Vagina (tissue), 2 donors: Measurements from ENCODE around the gene RIOK2. TPM values are rescaled to one million over a fixed set of nuclear protein-coding genes. Genes with fewer than 3 reads are reported as not detected.

ENCODE experiments used
- DNase-seq, 2 donors: peaks; one replicate each; pipeline ENCODE4 v3.0.0-alpha.2; 2017; ENCODE audit errors: extremely low spot score in 2 of 2
- H3K27ac ChIP-seq: fragments of 200-600 bp; sonication (generic); one replicate; pipeline ENCODE4 v1.5.1; 2019
- H3K27me3 ChIP-seq: fragments of 200-600 bp; sonication (generic); one replicate; pipeline ENCODE4 v1.5.1; 2019
- H3K36me3 ChIP-seq, 2 donors: fragments of 200-600 bp; sonication (generic); one replicate each; pipeline ENCODE4 v1.5.1; 2017 to 2019
- H3K4me1 ChIP-seq: fragments of 200-600 bp; sonication (generic); one replicate; pipeline ENCODE4 v1.5.1; 2019
- H3K4me3 ChIP-seq, 2 donors: fragments of 200-600 bp; sonication (generic); 1 replicate in 1 of 2; 2 replicates in 1 of 2; pipeline ENCODE4 v1.5.1; 2016 to 2019
- H3K9me3 ChIP-seq: fragments of 200-600 bp; sonication (generic); one replicate; pipeline ENCODE4 v1.5.1; 2019
- CTCF ChIP-seq, 3 experiments: fragments of 450-650 bp in 2 of 3; fragments of 200-600 bp in 1 of 3; sonication (generic) in 1 of 3; IDR thresholded peaks; one replicate each; pipeline ENCODE4 v1.5.1; 2017 to 2019; ENCODE audit warnings: antibody characterized with exemption in 3 of 3, mild to moderate bottlenecking in 2 of 3, moderate library complexity in 2 of 3
- POLR2A ChIP-seq, 2 donors: fragments of 450-650 bp; IDR thresholded peaks; one replicate each; pipeline ENCODE4 v1.6.1; 2017; ENCODE audit warnings: antibody characterized with exemption in 2 of 2, mild to moderate bottlenecking in 2 of 2, moderate library complexity in 2 of 2
- POLR2AphosphoS5 ChIP-seq, 2 donors: sonication (generic); formaldehyde crosslinking; IDR thresholded peaks; one replicate each; pipeline ENCODE4 v1.9.0; 2017; ENCODE audit warnings: antibody characterized with exemption in 2 of 2, mild to moderate bottlenecking in 2 of 2, low read depth in 1 of 2; ENCODE audit not compliant: insufficient read depth in 1 of 2
- intact Hi-C: fragments of 100-400 bp; cut with DNase I; formaldehyde crosslinking; loops from one replicate; pipeline ENCODE4 v1.15.1; 2023
- total RNA-seq: library from RNA; depleted of rRNA; stranded (reverse); fragments of >200 nt; gene quantifications from one replicate; pipeline ENCODE4 v1.2.3, GENCODE V29; 2016

The RIOK2 gene
- total RNA-seq, 1 donor from 2014 or later = 18.7 TPM

DNA sequence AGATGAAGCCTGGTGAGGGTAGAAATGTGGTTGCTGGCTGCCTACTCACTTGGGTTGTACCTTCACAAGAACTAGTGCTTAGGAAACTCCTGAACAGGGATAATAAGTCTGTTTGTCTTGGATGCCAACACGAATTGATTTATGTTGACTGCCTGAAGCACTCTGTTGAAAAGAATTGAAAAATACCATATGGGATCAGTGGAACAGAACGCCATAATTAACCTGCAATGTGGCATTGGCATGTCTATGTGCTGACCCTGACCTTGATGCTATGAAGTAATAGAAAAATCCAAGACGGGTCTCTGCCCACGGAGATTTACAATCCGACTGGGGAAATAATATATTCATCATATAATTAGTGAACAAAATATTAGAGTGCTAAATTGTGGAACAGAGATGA lies 51.1 kb downstream of the RIOK2 start:
- no peak for DNase-seq
- H3K4me1 ChIP-seq = no peaks in the 10 kb centered on the region
- H3K9me3 ChIP-seq = no peaks in the 10 kb centered on the region
- H3K4me3 ChIP-seq = no peak overlapping the region
- H3K27ac ChIP-seq = no peak overlapping the region
- no peaks in the 10 kb centered on the region for H3K36me3 ChIP-seq
- intact Hi-C loops = no loop called here
- H3K27me3 ChIP-seq = no peaks in the 10 kb centered on the region
- TF ChIP-seq CTCF (IDR thresholded peaks at IDR 0.05) (no peak), POLR2A (IDR thresholded peaks at IDR 0.05) (no peak), POLR2AphosphoS5 (IDR thresholded peaks at IDR 0.05; ENCODE audit: insufficient read depth in 1 of 2, low read depth in 1 of 2) (no peak)

DNA sequence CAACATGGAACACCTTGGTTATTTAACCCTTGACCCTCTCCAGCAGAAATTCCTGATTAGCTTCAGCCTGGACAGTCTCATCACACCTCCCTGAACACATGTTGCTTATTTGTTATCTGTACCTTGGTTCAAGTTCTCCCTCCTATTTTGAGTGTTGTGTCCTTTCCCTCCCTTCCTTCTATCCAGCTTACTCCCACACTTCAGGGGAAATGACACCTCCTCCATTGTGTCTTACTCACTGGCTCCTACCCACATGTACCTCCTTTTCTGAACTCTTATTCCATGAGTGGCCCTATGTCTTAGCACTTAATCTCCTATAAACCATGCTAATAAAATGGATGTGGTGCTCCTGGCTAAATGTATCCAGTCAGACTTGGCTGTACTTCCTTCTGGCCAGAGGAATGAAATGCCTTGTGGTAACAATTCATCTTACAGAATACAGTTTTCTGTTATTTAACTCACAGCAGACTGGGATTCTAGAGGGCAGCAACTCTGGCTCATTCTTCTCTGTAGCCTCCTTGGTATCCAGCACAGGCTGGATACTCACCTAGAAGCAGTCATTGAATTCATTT lies 51.8 kb downstream of the RIOK2 start:
- DNase-seq = no peak
- Histone ChIP-seq H3K27me3 (no peaks in the 10 kb centered on the region), H3K36me3 (no peaks in the 10 kb centered on the region), H3K27ac (no peak overlapping the region), H3K9me3 (no peaks in the 10 kb centered on the region), H3K4me3 (no peak overlapping the region), H3K4me1 (no peaks in the 10 kb centered on the region)
- TF ChIP-seq CTCF (IDR thresholded peaks at IDR 0.05) (no peak), POLR2AphosphoS5 (IDR thresholded peaks at IDR 0.05; ENCODE audit: insufficient read depth in 1 of 2, low read depth in 1 of 2) (no peak), POLR2A (IDR thresholded peaks at IDR 0.05) (no peak)
- intact Hi-C loops = no loop called here

- TF ChIP-seq POLR2AphosphoS5 (IDR thresholded peaks at IDR 0.05; ENCODE audit: insufficient read depth in 1 of 2, low read depth in 1 of 2) (no peak), POLR2A (IDR thresholded peaks at IDR 0.05) (no peak), CTCF (IDR thresholded peaks at IDR 0.05) (no peak)
These were observed 55.3 kb downstream of the RIOK2 start for GRCh38 chr5:97127727-97128126.

GRCh38 chr5:97125125-97125683 lies 57.8 kb downstream of the RIOK2 start:
- intact Hi-C loops = no loop called here
- Histone ChIP-seq H3K36me3 (no peaks in the 10 kb centered on the region), H3K4me3 (no peak overlapping the region), H3K9me3 (no peaks in the 10 kb centered on the region), H3K27ac (no peak overlapping the region), H3K4me1 (no peaks in the 10 kb centered on the region), H3K27me3 (no peaks in the 10 kb centered on the region)
- no peak for TF ChIP-seq POLR2A (IDR thresholded peaks at IDR 0.05)
- TF ChIP-seq CTCF (IDR thresholded peaks at IDR 0.05) = no peak
- TF ChIP-seq POLR2AphosphoS5 (IDR thresholded peaks at IDR 0.05; ENCODE audit: insufficient read depth in 1 of 2, low read depth in 1 of 2) = no peak
- no peak for DNase-seq

More at GRCh38 chr5:97127727-97128126, 55.3 kb downstream of the RIOK2 start:
- Histone ChIP-seq H3K4me1 (no peaks in the 10 kb centered on the region), H3K27ac (no peak overlapping the region), H3K4me3 (no peak overlapping the region), H3K27me3 (no peaks in the 10 kb centered on the region), H3K9me3 (no peaks in the 10 kb centered on the region), H3K36me3 (no peaks in the 10 kb centered on the region)
- no peak for DNase-seq
- intact Hi-C loops = no loop called here

GRCh38 chr5:97124335-97124734 lies 58.7 kb downstream of the RIOK2 start:
- no peak for DNase-seq
- H3K36me3 ChIP-seq = no peaks in the 10 kb centered on the region
- H3K27me3 ChIP-seq = no peaks in the 10 kb centered on the region
- TF ChIP-seq POLR2AphosphoS5 (IDR thresholded peaks at IDR 0.05; ENCODE audit: insufficient read depth in 1 of 2, low read depth in 1 of 2) (no peak), CTCF (IDR thresholded peaks at IDR 0.05) (no peak), POLR2A (IDR thresholded peaks at IDR 0.05) (no peak)
- no peaks in the 10 kb centered on the region for H3K9me3 ChIP-seq
- no peak overlapping the region for H3K27ac ChIP-seq
- H3K4me1 ChIP-seq = no peaks in the 10 kb centered on the region
- intact Hi-C loops = no loop called here
- H3K4me3 ChIP-seq = no peak overlapping the region
